Measurements from ENCODE around the gene RPH3AL. TPM values are rescaled to one million over a fixed set of nuclear protein-coding genes. Genes with fewer than 3 reads are reported as not detected.

Gene RPH3AL
- total RNA-seq, 1 donor = 2.0 TPM

DNA sequence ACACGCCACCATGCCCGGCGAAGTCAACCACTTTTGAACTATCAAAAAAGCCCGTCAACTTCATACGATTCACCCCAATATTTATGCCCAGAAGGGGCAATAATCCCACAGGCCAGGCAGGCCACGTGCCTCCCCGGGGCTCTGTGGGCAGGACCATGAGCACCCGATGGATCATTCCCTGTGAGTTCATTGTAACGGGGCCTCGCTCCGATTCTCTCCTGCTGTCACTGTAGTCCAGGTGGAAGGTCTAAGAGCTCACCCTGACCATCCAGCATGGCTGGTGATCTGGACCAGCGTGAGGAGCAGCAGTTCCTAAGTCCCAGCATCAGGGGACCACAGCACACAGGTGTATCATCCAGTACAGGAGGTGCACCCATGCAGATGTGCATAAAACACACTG lies 93.7 kb downstream of the RPH3AL start:
- no peak overlapping the region for H3K4me3 ChIP-seq (ENCODE audit: low read depth, low read length)
- no peak for DNase-seq (ENCODE audit: low read depth)
- no peak for TF ChIP-seq CTCF (IDR thresholded peaks at IDR 0.05; ENCODE audit: insufficient read depth, low read length)

GRCh38 chr17:258045-258734 lies 94.4 kb downstream of the RPH3AL start:
- no peak for TF ChIP-seq CTCF (IDR thresholded peaks at IDR 0.05; ENCODE audit: insufficient read depth, low read length)
- no peak overlapping the region for H3K4me3 ChIP-seq (ENCODE audit: low read depth, low read length)
- DNase-seq (ENCODE audit: low read depth) = no peak

GRCh38 chr17:253091-253846 lies 99.3 kb downstream of the RPH3AL start:
- TF ChIP-seq CTCF (IDR thresholded peaks at IDR 0.05; ENCODE audit: insufficient read depth, low read length) = no peak
- no peak overlapping the region for H3K4me3 ChIP-seq (ENCODE audit: low read depth, low read length)
- DNase-seq (ENCODE audit: low read depth) = no peak

DNA sequence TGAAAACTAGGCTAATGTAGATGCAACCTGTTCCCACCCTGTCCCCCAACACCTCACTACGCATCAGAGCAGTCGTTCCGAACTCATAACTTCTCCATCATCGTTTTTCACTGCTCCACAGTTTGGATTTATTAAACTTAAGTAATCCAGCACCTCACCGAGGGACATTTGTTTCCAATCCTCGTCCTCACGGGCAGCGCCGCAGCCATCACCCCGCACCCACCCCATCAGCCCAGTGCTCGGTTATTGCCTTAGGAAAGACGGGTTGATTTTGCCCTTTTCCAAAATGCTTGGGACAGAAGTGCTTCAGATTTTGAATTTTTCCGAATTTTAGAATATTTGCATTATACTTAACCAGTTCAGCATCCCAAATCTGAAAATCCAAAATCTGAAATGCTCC lies 100.2 kb downstream of the RPH3AL start:
- DNase-seq (ENCODE audit: low read depth) = no peak
- H3K4me3 ChIP-seq (ENCODE audit: low read depth, low read length) = no peak overlapping the region
- no peak for TF ChIP-seq CTCF (IDR thresholded peaks at IDR 0.05; ENCODE audit: insufficient read depth, low read length)

GRCh38 chr17:251531-251930 lies 101.1 kb downstream of the RPH3AL start:
- H3K4me3 ChIP-seq (ENCODE audit: low read depth, low read length) = no peak overlapping the region
- no peak for DNase-seq (ENCODE audit: low read depth)
- no peak for TF ChIP-seq CTCF (IDR thresholded peaks at IDR 0.05; ENCODE audit: insufficient read depth, low read length)

DNA sequence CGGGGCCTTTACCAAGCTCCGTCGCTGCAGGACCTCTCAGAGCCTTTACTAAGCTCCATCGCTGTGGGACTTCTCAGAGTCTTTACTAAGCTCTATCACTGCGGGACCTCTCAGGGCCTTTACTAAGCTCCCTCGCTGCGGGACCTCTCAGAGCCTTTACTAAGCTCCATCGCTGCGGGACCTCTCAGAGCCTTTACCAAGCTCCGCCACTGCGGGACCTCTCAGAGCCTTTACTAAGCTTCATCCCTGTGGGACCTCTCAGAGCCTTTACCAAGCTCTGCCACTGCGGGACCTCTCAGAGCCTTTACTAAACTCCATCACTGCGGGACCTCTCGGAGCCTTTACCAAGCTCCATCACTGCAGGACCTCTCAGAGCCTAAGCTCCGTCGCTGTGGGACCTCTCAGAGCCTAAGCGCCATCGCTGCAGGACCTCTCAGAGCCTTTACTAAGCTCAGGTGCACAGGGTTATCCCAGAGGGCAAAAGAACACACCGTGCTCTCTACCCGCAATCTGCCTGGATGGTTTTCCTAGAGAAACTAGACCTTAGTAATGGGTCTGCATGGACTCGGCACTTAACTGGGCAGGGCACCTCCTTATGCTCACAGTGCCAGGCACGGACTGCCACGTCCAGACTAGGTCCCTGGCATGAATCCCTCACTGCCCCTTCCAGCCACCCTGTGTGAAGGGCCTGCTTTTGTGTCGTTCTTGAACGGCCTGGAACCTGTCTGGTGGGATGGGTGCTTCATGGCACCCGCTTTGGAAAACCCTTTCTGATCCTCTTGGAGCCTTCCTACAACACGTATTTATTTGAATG lies 101.9 kb downstream of the RPH3AL start:
- no peak for DNase-seq (ENCODE audit: low read depth)
- TF ChIP-seq CTCF (IDR thresholded peaks at IDR 0.05; ENCODE audit: insufficient read depth, low read length) = no peak
- no peak overlapping the region for H3K4me3 ChIP-seq (ENCODE audit: low read depth, low read length)
